ENCODE measurements around the gene EPAS1. TPM values are rescaled to one million over a fixed set of nuclear protein-coding genes. Genes with fewer than 3 reads are reported as not detected.
A peak's percentile ranks its signal among the peaks of the same experiment; 100 is the strongest.

EPAS1 gene
- total and polyA plus RNA-seq, 2 of the 13 experiments (the other 11 are each of a cell fraction or from before 2014, with no cell fraction given): 47.1 to 182 TPM

- no peak for TF ChIP-seq ZBTB40 (IDR thresholded peaks at IDR 0.05)
- TF ChIP-seq ZBTB40 (CRISPR knock-in tag; IDR thresholded peaks at IDR 0.05): no peak; the same call in 1 of the 2 replicates
- TF ChIP-seq, protein P1, sequence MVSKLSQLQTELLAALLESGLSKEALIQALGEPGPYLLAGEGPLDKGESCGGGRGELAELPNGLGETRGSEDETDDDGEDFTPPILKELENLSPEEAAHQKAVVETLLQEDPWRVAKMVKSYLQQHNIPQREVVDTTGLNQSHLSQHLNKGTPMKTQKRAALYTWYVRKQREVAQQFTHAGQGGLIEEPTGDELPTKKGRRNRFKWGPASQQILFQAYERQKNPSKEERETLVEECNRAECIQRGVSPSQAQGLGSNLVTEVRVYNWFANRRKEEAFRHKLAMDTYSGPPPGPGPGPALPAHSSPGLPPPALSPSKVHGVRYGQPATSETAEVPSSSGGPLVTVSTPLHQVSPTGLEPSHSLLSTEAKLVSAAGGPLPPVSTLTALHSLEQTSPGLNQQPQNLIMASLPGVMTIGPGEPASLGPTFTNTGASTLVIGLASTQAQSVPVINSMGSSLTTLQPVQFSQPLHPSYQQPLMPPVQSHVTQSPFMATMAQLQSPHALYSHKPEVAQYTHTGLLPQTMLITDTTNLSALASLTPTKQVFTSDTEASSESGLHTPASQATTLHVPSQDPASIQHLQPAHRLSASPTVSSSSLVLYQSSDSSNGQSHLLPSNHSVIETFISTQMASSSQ (IDR thresholded peaks at IDR 0.05; ENCODE audit: low read depth): no peak
- TF ChIP-seq, protein P1 (CRISPR knock-in tag; IDR thresholded peaks at IDR 0.05; ENCODE audit: borderline replicate concordance): peak; percentile 69; the same call in 1 of the 2 replicates
- no peak for TF ChIP-seq E2F1 (CRISPR knock-in tag; IDR thresholded peaks at IDR 0.05)
- no peak for TF ChIP-seq PRDM4 (CRISPR knock-in tag; IDR thresholded peaks at IDR 0.05; ENCODE audit: borderline replicate concordance)
- TF ChIP-seq RBAK (CRISPR knock-in tag; IDR thresholded peaks at IDR 0.05): no peak
- TF ChIP-seq RBM22 (optimal IDR thresholded peaks at IDR 0.05; ENCODE audit: low read length): no peak
- no peak for TF ChIP-seq HCFC1 (IDR thresholded peaks at IDR 0.05; ENCODE audit: low read depth, low read length)
- TF ChIP-seq SAFB2 (CRISPR knock-in tag; IDR thresholded peaks at IDR 0.05; ENCODE audit: borderline replicate concordance, low read depth): no peak
- TF ChIP-seq FOXC1 (CRISPR knock-in tag; IDR thresholded peaks at IDR 0.05; ENCODE audit: borderline replicate concordance): no peak
- no peak for TF ChIP-seq YY1 (IDR thresholded peaks at IDR 0.05; ENCODE audit: insufficient read depth, insufficient replicate concordance, low read depth, low read length)
These were observed 119.7 kb downstream of the EPAS1 start (continued) for GRCh38 chr2:46416739-46417403.
